HG03095 (cell line): ENCODE measurements around the gene PGM2.

Experiments
- ATAC-seq: cut with Tn5 transposase; IDR thresholded peaks from one replicate; pipeline ENCODE4 v1.9.1; 2021; ENCODE audit warnings: moderate library complexity; ENCODE audit not compliant: unreplicated experiment

Gene PGM2

GRCh38 chr4:37896206-37896860 is 69.8 kb downstream of the PGM2 start:
- ATAC-seq: no peak

DNA sequence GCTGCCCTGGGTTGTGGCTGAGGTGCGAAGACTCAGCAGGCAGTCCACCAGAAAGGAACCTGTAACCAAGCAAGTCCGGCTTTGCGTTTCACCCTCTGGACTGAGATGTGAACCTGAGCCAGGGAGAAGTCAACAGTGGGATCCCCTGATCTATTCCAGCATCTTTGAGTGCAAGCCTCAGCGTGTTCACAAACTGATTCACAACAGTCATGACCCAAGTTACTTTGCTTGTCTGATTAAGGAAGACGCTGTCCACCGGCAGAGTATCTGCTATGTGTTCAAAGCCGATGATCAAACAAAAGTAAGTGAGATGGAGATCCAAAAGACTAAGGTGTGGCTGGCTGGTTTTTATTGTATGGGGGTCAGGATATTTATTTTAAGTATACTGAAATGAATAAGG is 75.7 kb downstream of the PGM2 start:
- no peak for ATAC-seq

DNA sequence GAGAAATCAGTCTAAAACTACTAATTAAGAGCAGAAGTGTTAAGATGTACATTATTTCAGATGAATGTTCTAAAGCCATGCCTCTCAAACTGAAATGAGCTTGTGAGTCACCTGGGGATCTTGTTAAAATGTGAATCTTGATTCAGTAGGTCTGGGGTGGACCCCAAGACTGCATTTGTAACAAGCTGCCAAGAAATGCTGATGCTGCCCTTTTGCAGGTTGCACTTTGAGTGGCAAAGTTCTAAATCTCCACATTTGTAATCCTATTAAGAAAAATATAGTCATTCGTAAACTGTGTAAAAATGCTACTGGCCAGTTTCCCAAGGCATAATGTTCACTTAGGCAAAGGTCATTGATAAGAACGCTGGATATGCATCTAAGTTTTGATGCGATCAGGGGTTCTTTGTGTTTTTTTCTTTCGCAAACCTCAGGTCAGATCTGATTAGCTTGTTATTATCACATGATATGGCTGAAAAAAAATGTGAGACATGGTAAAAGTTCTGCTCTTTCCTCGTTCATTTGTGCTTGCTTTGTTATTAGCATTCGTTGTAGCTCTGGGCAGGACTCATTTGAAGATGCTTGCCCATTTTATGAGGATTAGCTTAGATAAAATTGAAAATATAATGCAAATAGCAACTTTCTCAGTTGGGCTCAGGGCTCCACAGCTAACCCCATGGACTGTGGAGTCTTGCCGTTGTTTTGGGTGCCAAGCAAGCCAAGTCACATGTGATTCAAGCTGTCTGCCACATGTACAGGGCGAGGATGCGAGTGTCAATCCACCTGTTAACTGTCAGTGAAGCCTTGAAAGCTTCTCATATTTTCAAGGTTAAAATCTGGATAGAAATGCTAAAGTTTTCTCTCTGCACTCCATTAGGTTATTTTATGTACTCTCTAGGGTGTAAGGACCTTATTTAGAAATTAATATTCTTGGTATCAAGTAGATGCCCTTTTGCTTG is 76.5 kb downstream of the PGM2 start:
- ATAC-seq: no peak

DNA sequence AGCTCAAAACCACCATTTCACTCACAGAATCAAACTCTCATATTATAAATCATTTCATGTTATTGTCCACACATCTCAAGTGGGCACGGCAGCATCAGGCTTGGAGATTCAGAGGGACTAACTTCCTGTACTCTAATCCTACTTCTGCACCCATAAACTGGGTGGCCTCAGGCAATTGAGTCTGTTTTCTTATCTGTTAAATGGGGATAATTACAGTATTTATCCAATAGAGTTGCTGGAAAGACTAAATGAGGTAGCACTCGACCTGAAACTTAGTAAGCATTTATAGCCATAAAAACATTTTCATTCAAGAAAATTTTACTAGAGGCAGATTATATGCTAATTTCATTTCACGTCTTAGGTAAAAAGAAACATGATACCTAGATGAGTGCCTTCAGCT is 77.4 kb downstream of the PGM2 start:
- no peak for ATAC-seq

GRCh38 chr4:37904824-37905223 is 78.3 kb downstream of the PGM2 start:
- no peak for ATAC-seq

- no peak for ATAC-seq
Measured at GRCh38 chr4:37905533-37906169, 79.2 kb downstream of the PGM2 start.

- ATAC-seq: no peak
Measured at GRCh38 chr4:37908488-37909331, 82.2 kb downstream of the PGM2 start.

DNA sequence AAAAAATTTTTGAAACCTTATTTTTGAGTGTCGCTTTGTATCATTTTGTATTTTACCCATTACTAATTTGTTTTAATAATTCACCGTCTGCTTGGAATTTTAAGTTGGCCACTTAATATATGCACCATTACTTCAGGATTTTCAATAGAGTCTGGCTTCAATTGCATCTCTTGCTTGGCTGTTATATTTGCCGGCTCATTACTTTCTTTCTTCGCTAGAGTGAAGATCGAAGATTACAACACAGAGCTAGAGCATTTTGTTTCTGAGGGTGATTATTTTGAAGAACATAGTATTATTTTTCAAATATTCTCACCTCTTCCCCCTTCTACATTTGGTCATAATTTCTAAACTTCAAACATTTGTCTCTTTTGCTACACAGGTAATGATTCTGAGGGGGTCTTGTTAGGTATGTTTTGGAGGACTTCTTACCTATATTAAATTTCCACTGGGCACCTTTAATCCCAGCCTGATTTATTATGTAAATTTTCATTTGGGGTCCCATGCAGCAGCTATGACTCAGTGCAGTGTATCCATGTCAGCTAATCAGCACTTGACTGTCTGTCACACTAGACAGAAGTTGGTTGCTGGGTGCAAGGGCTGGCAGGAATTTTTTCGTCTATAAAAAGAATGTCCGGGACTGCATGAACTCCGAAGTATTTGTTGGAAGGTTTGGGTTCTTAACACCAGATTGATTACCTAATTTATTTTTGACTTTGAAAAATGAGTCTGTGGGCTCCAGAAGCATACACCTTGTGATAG is 83.0 kb downstream of the PGM2 start:
- ATAC-seq: no peak

DNA sequence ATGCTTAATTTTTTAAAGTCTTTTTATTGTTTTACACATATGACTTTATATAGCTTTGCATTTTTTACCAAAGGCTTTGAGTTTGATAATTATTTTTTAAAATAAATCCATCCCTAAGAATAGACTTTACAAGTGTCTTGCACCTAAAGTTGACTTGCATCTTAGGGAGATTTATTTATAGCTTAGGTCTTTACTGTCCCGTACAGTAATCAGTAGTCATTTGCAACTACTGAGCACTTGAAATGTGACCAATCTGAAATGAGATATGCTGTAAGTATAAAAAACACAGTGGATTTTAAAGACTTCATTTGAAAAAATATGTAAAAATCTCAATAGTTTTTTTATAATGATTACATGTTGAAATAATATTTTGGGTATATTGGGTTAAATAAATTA is 83.6 kb downstream of the PGM2 start:
- no peak for ATAC-seq
